Measurements from ENCODE around the gene CPSF7. TPM values are rescaled to one million over a fixed set of nuclear protein-coding genes. Genes with fewer than 3 reads are reported as not detected.

CPSF7 gene
- total RNA-seq, 1 donor from 2014 or later, result 29.1 TPM

DNA sequence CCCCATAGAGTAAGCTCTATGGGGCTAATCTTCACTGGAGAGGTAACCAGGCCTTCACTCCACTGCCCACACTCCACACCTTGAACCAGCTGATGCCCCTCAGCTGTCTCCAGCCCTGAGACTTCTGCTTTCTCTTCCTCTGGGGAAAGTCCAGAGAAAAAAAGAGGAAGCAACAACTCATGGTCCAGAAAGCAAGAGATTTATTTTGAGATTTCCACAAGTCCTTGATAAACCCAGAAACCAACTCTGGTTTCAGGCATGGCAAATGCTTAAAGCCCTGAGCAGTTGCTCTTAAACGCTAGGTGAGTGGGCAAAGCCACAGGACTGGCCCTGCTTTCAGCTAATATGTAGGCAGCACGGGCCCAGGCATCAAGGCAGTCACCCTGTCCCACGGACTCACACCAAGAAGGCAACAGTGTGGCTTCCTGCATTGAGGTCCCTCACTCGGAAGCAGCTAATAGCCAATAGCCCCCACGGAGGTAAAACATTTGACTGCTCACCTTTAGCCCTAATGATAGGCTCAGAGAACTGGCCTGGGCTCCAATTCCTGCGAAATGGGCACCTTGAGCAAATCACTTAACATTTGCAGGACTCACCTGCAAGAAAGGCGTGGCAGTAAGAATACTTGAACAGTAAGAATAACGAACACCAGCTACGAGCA is 72.4 kb downstream of the CPSF7 start:
- no peak for DNase-seq

GRCh38 chr11:61356706-61357105 is 73.1 kb downstream of the CPSF7 start:
- DNase-seq, result no peak

- DNase-seq, result no peak
These were observed 75.6 kb downstream of the CPSF7 start for GRCh38 chr11:61354208-61354607.

DNA sequence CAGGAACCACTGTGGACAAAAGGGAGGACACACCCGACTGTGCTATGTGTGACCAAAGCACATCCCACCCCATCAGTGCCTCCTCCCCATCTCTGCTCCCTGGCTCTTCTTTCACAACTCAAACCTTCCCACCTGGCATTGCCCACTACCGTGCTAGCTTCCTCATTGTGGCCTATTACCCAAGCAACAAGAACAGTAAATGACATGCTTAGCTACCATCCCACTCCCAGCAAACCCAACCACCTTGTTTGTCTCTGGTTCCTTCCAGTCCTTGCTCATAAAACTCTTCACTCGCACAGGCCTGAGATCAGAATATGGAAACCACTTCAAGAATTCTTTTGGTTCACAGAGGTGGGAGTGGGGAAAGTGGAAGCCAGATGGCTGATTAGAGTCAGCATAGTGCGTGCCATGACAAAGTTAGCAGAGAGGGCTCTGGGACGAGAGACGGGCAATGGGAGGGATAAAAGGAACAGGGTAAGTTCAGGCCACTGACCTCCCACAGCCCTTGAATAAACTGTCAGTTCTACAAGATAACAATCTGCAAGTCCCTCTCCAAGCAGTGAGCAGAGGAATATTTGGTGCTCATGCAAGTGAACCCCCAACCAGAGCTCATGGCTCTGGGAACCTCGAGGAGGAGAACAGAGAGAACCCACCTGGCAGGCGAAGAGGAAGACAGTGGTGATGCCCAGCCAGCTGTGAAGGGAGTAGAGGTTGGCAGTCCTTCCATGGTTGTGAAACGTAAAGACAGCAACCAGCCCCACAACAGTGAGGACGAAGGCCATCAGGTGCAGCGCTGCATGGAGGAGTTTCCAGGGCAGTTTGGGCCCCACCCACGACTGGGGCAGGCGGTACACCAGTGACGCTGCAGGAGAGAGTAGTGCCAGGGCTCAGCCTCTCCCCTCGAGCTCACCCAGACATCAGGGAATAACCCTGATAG is 76.4 kb downstream of the CPSF7 start:
- DNase-seq, result no peak

Small RNA genes lying within 50 kb of the gene (small RNA-seq; reads per million reads assigned to genes)
- gene RN7SL23P (ENCODE audit: low replicate concordance), result not detected

Other genes with a start within 250 kb of the CPSF7 start
- 0.89 TPM for gene PGA3, start 226.5 kb downstream of the CPSF7 start, total RNA-seq
- gene PGA4, start 207.6 kb downstream of the CPSF7 start, total RNA-seq, result 3.5 TPM
- 0.39 TPM for gene PGA5, start 188.8 kb downstream of the CPSF7 start, total RNA-seq
- 0.49 TPM for gene VWCE, start 134.7 kb downstream of the CPSF7 start, total RNA-seq
- gene DDB1, start 96.9 kb downstream of the CPSF7 start, total RNA-seq, result 158 TPM
- 13.0 TPM for gene TKFC, start 96.7 kb downstream of the CPSF7 start, total RNA-seq
- 13.4 TPM for gene CYB561A3, start 68.1 kb downstream of the CPSF7 start, total RNA-seq
- gene TMEM138, start 67.6 kb downstream of the CPSF7 start, total RNA-seq, result 16.6 TPM
- gene TMEM216, start 37.4 kb downstream of the CPSF7 start, total RNA-seq, result 8.3 TPM
- gene SDHAF2, start 149 bp upstream of the CPSF7 start, total RNA-seq, result 33.3 TPM
- gene LRRC10B, start 78.8 kb upstream of the CPSF7 start, total RNA-seq, result 0.49 TPM
- 1.7 TPM for gene SYT7, start 151.1 kb upstream of the CPSF7 start, total RNA-seq

Data from skin of body (tissue), 3 donors.